Astrocyte (in vitro differentiated cells and primary cell): ENCODE data around the gene MDM2. TPM values are rescaled to one million over a fixed set of nuclear protein-coding genes. Genes with fewer than 3 reads are reported as not detected.
A peak's percentile ranks its signal among the peaks of the same experiment; 100 is the strongest.

Experiments used
- DNase-seq: peaks from one replicate; pipeline ENCODE4 v3.0.0-alpha.2; 2010; ENCODE audit warnings: low read depth
- FAIRE-seq: peaks from 2 replicates; lab custom pipeline; 2011; peaks lifted over from hg19 to GRCh38; lab: Jason Lieb, UNC
- H2AFZ ChIP-seq: 2 replicates; pipeline ENCODE4 v1.6.0; 2012; ENCODE audit warnings: low read depth, low read length, inconsistent platforms
- H3K27ac ChIP-seq: 2 replicates; pipeline ENCODE4 v1.5.1; 2011; ENCODE audit warnings: low read depth, low read length, inconsistent platforms
- H3K27me3 ChIP-seq: 2 replicates; pipeline ENCODE4 v1.6.0; 2011; ENCODE audit warnings: low read length, inconsistent platforms; ENCODE audit not compliant: insufficient read depth
- H3K36me3 ChIP-seq: 2 replicates; pipeline ENCODE4 v1.5.1; 2011; ENCODE audit warnings: low read length, inconsistent platforms; ENCODE audit not compliant: insufficient read depth
- H3K4me1 ChIP-seq: 2 replicates; pipeline ENCODE4 v1.5.1; 2011; ENCODE audit warnings: low read length, inconsistent platforms; ENCODE audit not compliant: insufficient read depth
- H3K4me2 ChIP-seq: 2 replicates; pipeline ENCODE4 v1.6.0; 2012; ENCODE audit warnings: low read length, inconsistent platforms
- H3K4me3 ChIP-seq: 2 replicates; pipeline ENCODE4 v1.5.1; 2011; ENCODE audit warnings: low read depth, mild to moderate bottlenecking, low read length, inconsistent platforms; ENCODE audit not compliant: insufficient read depth
- H3K79me2 ChIP-seq: 2 replicates; pipeline ENCODE4 v1.6.0; 2012; ENCODE audit warnings: mild to moderate bottlenecking, low read length, inconsistent platforms; ENCODE audit not compliant: insufficient read depth
- H3K9ac ChIP-seq: 2 replicates; pipeline ENCODE4 v1.6.0; 2012; ENCODE audit warnings: mild to moderate bottlenecking, low read length, inconsistent platforms
- H3K9me3 ChIP-seq: 2 replicates; pipeline ENCODE4 v1.5.1; 2012; ENCODE audit warnings: low read depth, mild to moderate bottlenecking, low read length, inconsistent platforms; ENCODE audit not compliant: insufficient read depth
- H4K20me1 ChIP-seq: 2 replicates; pipeline ENCODE4 v1.6.0; 2012; ENCODE audit warnings: low read length, inconsistent platforms; ENCODE audit not compliant: insufficient read depth
- H3K27ac Mint-ChIP-seq: one replicate; pipeline ENCODE4 v1.8.0; 2021; ENCODE audit warnings: mild to moderate bottlenecking, mixed read lengths; ENCODE audit not compliant: unreplicated experiment
- H3K27me3 Mint-ChIP-seq: one replicate; pipeline ENCODE4 v1.8.0; 2021; ENCODE audit warnings: low read depth, mixed read lengths; ENCODE audit not compliant: unreplicated experiment
- H3K36me3 Mint-ChIP-seq: one replicate; pipeline ENCODE4 v1.8.0; 2021; ENCODE audit warnings: low read depth, mixed read lengths; ENCODE audit not compliant: unreplicated experiment
- H3K4me1 Mint-ChIP-seq: one replicate; pipeline ENCODE4 v1.8.0; 2021; ENCODE audit warnings: low read depth, mixed read lengths; ENCODE audit not compliant: unreplicated experiment
- H3K4me3 Mint-ChIP-seq: one replicate; pipeline ENCODE4 v1.8.0; 2021; ENCODE audit warnings: mild to moderate bottlenecking, moderate library complexity, mixed read lengths; ENCODE audit not compliant: unreplicated experiment
- H3K9me3 Mint-ChIP-seq: one replicate; pipeline ENCODE4 v1.8.0; 2021; ENCODE audit warnings: mild to moderate bottlenecking, mixed read lengths; ENCODE audit not compliant: unreplicated experiment
- EZH2 ChIP-seq: IDR thresholded peaks from 2 replicates; pipeline ENCODE4 v1.6.1; 2012; ENCODE audit warnings: mild to moderate bottlenecking, low read length, inconsistent platforms; ENCODE audit not compliant: insufficient read depth
- total RNA-seq: library from RNA; stranded (reverse); gene quantifications from 2 replicates; pipeline ENCODE4 v1.2.1, GENCODE V29; 2021
- TF ChIP-seq, protein P1 (sequence below): IDR thresholded peaks from 2 replicates; pipeline ENCODE4 v1.5.1; 2011; ENCODE audit warnings: low read depth, mild to moderate bottlenecking, inconsistent platforms, low read length, moderate library complexity; ENCODE audit not compliant: insufficient read depth

Gene MDM2
- total RNA-seq, 1 donor from 2014 or later, result 828 TPM

- peak overlapping the region; percentile 91 for H3K4me3 Mint-ChIP-seq
- H3K27me3 Mint-ChIP-seq, result no peaks in the 10 kb centered on the region
- H3K9ac ChIP-seq, result peak overlapping the region; percentile 30
- H3K9me3 ChIP-seq, result no peaks in the 10 kb centered on the region
- H3K36me3 ChIP-seq, result peaks cover 52% of the 10 kb centered on the region
- H3K79me2 ChIP-seq, result peaks cover 94% of the 10 kb centered on the region
- H3K4me3 ChIP-seq, result peak overlapping the region; percentile 34
- no peaks in the 10 kb centered on the region for H3K27me3 ChIP-seq
- no peaks in the 10 kb centered on the region for H3K9me3 Mint-ChIP-seq
- no peak overlapping the region for H3K27ac ChIP-seq
- peaks cover 10% of the 10 kb centered on the region for H3K4me1 Mint-ChIP-seq
- H3K4me2 ChIP-seq, result peak overlapping the region; percentile 72
- H3K4me1 ChIP-seq, result peaks cover 8% of the 10 kb centered on the region
- peaks cover 74% of the 10 kb centered on the region for H4K20me1 ChIP-seq
- FAIRE-seq (no peak), DNase-seq (no peak)
- peak overlapping the region; percentile 41 for H3K27ac Mint-ChIP-seq
- TF ChIP-seq EZH2, result no peak
- TF ChIP-seq, protein P1, sequence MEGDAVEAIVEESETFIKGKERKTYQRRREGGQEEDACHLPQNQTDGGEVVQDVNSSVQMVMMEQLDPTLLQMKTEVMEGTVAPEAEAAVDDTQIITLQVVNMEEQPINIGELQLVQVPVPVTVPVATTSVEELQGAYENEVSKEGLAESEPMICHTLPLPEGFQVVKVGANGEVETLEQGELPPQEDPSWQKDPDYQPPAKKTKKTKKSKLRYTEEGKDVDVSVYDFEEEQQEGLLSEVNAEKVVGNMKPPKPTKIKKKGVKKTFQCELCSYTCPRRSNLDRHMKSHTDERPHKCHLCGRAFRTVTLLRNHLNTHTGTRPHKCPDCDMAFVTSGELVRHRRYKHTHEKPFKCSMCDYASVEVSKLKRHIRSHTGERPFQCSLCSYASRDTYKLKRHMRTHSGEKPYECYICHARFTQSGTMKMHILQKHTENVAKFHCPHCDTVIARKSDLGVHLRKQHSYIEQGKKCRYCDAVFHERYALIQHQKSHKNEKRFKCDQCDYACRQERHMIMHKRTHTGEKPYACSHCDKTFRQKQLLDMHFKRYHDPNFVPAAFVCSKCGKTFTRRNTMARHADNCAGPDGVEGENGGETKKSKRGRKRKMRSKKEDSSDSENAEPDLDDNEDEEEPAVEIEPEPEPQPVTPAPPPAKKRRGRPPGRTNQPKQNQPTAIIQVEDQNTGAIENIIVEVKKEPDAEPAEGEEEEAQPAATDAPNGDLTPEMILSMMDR, result no peak
- no peak overlapping the region for H2AFZ ChIP-seq
- peaks cover 33% of the 10 kb centered on the region for H3K36me3 Mint-ChIP-seq
Measured at GRCh38 chr12:68812553-68813241, 4.7 kb downstream of the MDM2 start.

- TF ChIP-seq, protein P1, result no peak
- TF ChIP-seq EZH2, result no peak
- H3K27me3 ChIP-seq, result no peaks in the 10 kb centered on the region
- H3K27ac ChIP-seq, result no peak overlapping the region
- peak overlapping the region; percentile 34 for H3K4me3 ChIP-seq
- peaks cover 79% of the 10 kb centered on the region for H4K20me1 ChIP-seq
- peaks cover 33% of the 10 kb centered on the region for H3K36me3 Mint-ChIP-seq
- FAIRE-seq, result no peak
- peak overlapping the region; percentile 72 for H3K4me2 ChIP-seq
- H3K27me3 Mint-ChIP-seq, result no peaks in the 10 kb centered on the region
- H3K4me3 Mint-ChIP-seq, result peak overlapping the region; percentile 91
- H3K9me3 Mint-ChIP-seq, result no peaks in the 10 kb centered on the region
- peaks cover 8% of the 10 kb centered on the region for H3K4me1 ChIP-seq
- peak overlapping the region; percentile 30 for H3K9ac ChIP-seq
- no peak overlapping the region for H2AFZ ChIP-seq
- peaks cover 10% of the 10 kb centered on the region for H3K4me1 Mint-ChIP-seq
- peaks cover 96% of the 10 kb centered on the region for H3K79me2 ChIP-seq
- H3K27ac Mint-ChIP-seq, result peak overlapping the region; percentile 21
- DNase-seq, result no peak
- peaks cover 56% of the 10 kb centered on the region for H3K36me3 ChIP-seq
- no peaks in the 10 kb centered on the region for H3K9me3 ChIP-seq
Measured at GRCh38 chr12:68813242-68813593, 5.2 kb downstream of the MDM2 start.
